Iris pigment epithelial cell (primary cell): Measurements from ENCODE around the gene API5.
"Not testable (repeated sequence)": the region's sequence is repeated elsewhere in the genome, so short reads cannot be mapped to it uniquely, and the experiment has no call there.

Source experiments
- DNase-seq: peaks from one replicate; pipeline ENCODE4 v3.0.0-alpha.2; 2011; ENCODE audit warnings: low read depth

API5 gene

DNA sequence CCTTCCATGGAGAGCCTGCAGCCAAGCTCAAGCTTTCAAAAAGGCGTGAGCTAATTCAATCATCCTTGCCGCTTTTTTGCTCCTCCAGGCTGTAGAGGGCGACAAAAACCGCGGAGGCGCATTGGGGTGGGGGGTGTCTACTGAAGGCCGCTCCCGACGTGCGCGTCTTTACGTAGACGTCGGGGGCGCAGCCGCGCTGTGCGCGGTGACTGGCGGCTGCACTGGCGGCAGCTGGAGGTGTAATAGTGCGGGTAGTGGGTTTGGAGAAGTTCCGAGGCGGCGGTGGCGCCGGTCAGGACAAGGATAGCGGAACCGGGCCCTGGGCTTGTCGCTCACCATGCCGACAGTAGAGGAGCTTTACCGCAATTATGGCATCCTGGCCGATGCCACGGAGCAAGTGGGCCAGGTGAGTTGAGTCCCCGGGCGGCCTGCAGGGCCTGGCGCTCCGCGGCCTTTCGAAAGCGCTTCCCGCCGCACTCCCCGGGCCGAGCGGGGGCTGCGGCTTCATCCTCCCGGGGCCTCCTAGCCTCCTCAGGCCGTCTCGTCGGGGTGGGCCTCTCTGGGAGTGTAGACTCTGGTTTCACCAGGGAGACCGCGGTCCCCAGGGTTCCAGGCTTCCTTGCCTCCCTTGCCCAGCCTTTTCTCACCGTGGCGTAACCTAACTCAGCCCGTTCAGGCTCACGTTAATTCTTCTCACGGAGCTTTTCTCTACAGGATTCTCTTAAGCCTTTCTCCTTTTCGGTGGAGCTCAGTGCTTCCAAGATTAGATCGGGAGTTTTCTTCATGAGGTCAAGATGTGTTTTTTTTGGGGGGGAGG lies at the start of gene API5:
Gene API5 (plus strand): TSS at position 206 of the 817 bp plus-strand sequence. CDS start 132 bp downstream, at position 338.
- DNase-seq, result peak; percentile 96

- no peak for DNase-seq
Measured at GRCh38 chr11:43267856-43268580, 43.8 kb upstream of the API5 start.

DNA sequence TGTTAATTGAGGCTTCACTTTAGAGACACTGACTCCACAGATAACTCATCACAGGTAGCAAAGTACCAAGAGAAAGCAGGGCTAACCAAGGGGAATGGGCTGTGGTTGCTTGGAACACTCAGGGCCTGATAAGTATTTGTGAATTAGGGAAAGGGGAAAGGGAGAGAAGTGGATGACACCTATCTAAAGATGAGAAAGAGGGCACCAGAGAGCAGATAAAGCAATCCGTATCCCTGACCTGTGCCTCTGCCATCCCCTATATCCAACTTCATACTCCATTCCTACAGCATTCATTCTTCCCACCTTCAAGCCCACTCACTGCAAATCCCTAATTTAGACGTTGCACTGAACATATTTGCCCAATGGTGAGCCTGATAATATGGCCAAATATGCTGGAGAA lies 43.0 kb upstream of the API5 start:
- DNase-seq, result no peak

DNA sequence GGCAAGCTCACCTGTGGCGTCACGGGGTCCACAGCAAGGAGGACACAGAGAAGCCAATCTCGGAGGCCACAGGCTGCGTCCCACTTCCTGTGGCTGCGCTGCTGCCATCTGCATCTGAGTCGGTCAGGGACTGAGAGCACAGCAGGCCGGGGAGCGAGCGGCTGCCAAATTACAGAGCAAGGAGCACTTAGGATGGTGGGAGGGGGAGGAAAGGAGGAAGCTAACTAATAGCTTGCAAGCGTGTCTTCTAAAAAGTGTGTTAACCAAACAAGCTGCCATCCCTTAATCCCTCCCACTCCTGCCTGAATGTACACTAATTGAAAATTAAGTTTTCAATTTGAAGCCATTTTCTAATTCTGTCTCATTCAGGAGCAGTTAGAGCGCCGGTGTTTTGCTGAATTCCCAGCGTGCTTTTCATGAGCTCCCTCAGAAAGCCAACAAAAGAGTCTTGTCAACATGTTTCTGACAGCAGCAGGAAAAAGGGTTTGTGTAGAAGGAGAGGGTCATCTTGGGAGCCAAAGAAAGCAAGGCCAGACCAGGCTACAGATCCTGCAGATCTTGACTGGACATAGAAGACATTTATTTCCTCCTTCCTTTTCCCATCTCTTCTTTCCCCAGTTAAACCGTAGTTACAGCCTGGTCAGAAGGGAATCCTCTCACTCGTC lies 42.4 kb upstream of the API5 start:
- DNase-seq, result no peak

- no peak for DNase-seq
Measured at GRCh38 chr11:43270468-43270867, 41.3 kb upstream of the API5 start.

- peak; percentile 26 for DNase-seq
Measured at GRCh38 chr11:43278193-43278956, 33.4 kb upstream of the API5 start.

DNA sequence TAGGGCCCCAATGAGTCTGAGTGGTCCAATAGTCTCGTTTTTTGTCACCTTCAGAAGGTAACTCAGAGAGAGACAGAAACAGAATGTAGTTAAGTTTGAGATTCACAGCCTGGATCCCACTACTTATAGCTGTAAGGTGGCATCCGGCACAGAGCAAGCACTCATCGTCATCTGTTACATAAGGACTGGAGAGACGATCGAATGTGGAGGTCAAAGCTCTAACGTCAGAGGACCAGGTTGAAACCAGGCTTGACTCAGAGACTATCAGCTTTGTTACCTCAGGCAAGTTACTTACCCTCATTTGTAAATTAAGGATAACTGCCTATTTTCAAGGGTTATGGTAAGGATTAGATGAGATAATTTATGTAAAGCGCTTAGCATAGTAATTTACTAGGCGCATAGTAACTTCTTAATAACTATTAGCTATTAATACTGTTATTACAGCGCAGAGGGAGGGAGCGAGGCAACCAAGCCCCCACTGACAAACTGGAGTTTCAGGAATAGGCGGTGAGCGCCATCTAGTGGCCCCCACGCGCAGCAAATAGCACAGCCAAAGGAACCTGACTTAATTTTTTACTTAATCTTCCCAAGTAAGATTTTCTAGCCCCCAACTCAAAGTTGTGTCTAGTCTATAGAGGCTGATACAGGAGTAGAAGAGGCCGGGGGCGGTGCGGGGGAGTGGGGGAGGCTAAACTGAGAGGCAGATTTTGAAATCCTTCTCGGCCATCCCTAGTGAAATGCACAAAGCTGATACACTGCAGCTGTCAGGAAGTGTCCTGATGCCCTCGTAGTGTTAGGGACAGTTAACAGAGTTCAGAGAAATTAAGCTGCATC lies 29.0 kb upstream of the API5 start:
- peak; percentile 29 for DNase-seq

- no peak for DNase-seq
Measured at GRCh38 chr11:43285826-43286225, 26.0 kb upstream of the API5 start.

- DNase-seq, result no peak
Measured at GRCh38 chr11:43289368-43289767, 22.4 kb upstream of the API5 start.

DNA sequence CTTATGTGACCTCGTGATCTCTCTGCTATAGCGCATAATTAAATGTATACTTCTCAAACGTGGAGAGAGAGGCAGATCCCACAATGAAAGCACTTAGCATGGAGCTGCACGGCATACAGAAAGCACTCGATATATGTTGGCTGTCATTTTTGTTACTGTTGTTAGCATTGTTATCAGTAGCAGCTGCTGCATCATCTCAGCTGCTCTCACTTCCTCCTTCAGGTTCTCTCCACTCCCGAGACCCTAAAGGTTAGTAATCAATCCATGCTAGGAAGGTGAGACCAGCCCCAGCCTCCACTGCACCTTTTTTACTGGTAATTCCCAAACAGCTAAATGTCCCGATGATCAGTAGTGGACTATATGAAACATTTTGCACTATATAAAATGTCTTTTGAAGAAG lies 13.4 kb upstream of the API5 start:
- DNase-seq, result no peak

GRCh38 chr11:43315966-43316365 lies 4.2 kb downstream of the API5 start:
- no peak for DNase-seq

DNA sequence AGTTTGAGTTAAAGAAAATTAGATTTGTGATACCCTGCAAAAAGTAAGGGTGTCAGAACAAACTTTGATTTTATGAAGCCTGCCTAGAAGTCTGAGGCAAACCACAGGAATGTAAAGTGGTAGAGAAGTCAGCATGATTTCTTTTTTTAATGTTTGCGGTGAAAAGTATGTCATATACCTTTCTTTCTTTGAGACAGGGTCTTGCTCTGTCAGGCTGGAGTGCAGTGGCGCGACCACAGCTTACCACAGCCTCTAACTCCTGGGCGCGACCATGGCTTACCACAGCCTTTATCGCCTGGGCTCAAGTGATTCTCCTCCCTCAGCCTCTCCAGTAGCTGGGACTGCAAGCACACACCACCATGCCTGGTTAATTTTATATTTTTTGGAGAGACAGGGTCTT lies 4.7 kb downstream of the API5 start:
- DNase-seq, result peak; percentile 48

- DNase-seq, result peak; percentile 98
Measured at GRCh38 chr11:43327987-43328386, 16.2 kb downstream of the API5 start.

- no peak for DNase-seq
Measured at GRCh38 chr11:43328482-43328881, 16.7 kb downstream of the API5 start.

GRCh38 chr11:43341159-43341558 lies 29.4 kb downstream of the API5 start:
- no peak for DNase-seq

GRCh38 chr11:43351426-43351825 lies 39.6 kb downstream of the API5 start:
- DNase-seq, result not testable (repeated sequence)

DNA sequence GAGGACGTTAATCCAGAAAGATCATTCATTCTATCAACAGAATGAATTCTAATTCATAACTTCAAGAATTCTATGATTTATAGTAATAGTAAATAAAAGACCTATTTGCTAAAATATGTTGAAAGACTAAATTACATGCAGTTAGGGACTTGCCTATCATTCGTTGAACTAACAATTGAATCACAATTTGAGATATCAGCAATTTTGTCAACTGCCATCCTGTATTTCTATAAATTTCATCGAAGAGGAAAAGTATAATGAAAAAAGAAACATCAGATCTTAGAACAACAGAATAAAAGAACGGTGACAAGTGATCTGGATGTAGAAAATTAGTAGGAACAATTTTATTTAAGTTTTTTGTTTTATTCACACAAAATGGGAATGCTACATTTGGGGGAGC lies 42.5 kb downstream of the API5 start:
- no peak for DNase-seq

DNA sequence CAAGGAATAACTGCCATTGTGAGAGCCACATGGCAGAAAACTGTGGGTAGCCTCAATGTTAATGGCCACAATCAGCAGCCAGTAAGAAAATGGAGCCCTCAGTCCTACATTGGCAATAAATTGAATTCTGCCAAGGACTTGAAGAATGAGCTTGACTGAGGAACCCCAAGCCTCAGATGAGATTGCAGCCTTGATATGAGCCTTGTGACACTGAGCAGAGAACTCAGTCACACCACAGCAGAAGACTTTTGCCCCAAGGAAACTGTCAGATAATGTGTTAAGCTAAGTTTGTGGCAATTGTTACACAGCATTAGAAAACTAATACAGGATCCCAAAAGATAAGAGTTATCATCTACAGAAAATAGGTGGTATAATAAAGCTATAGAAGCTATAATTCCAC lies 44.5 kb downstream of the API5 start:
- DNase-seq, result no peak

DNA sequence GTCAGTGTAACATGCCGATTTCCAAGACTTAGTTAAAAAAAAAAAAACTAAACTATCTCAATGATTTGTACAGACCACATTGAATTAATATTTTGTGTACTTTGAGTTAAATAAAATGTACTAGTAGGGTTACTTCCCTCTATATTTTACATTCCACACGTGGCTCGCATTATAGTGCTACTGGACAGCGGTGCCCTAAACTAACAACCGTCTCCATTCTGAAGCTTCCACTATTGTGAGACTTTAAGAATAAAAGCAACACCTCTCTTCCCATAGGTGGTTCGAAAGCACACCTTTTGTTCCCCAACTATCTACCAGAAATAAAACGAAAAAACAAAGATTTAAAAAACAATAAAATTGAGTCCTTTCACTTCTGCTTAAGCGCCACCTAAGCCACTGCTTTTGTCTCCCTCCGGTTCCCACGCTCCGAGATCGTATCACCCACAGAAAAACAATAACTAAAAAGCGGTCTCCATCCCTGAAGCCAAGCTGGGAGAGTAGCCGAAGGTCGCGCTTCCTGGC lies 46.5 kb downstream of the API5 start:
- DNase-seq, result peak; percentile 21

- peak; percentile 93 for DNase-seq
Measured at GRCh38 chr11:43358801-43359421, 47.1 kb downstream of the API5 start, which contains the start of gene TTC17. TTC17 (plus strand) TSS chr11:43358920; CDS start chr11:43358955, 35 bp downstream.
